HepG2 (cell line): ENCODE data around the gene LAMA1. TPM values are rescaled to one million over a fixed set of nuclear protein-coding genes. Genes with fewer than 3 reads are reported as not detected.

Experiments
- ATAC-seq: fragments of 200-7000 bp; cut with Tn5 transposase; 3 replicates; pipeline ENCODE4 v1.9.1; 2020; ENCODE audit warnings: mild to moderate bottlenecking, moderate library complexity
- BruUV-seq: library from RNA; stranded (reverse); fragments of 400-500 nt; replicated peaks from 2 replicates; lab custom pipeline; 2021; lab: Mats Ljungman, UMichigan
- CTCF ChIA-PET: fragments of 300-600 bp; formaldehyde crosslinking; extraction: SDS; loops from one replicate; lab custom pipeline; 2021; ENCODE audit warnings: low total read pairs, inconsistent platforms, low intra/inter-chr PET ratio; lab: Yijun Ruan, JAX
- POLR2A ChIA-PET: fragments of 350-600 bp; sonication (Branson Sonifier 250); formaldehyde crosslinking; loops from one replicate; lab custom pipeline; 2020; ENCODE audit warnings: antibody characterized with exemption, inconsistent platforms; lab: Yijun Ruan, JAX
- DNase-seq: peaks from one replicate; pipeline ENCODE4 v3.0.0-alpha.2; 2015; ENCODE audit warnings: low spot score
- FAIRE-seq: peaks from 3 replicates; lab custom pipeline; 2011; peaks lifted over from hg19 to GRCh38; lab: Jason Lieb, UNC
- H2AFZ ChIP-seq: one replicate; pipeline ENCODE4 v1.6.1; 2011; ENCODE audit warnings: low read length, inconsistent platforms
- H3K27ac ChIP-seq: fragments of 300-600 bp; 3 replicates; pipeline ENCODE4 v1.8.0; 2011; ENCODE audit warnings: mixed run types, mild to moderate bottlenecking, mixed read lengths, low read length, inconsistent platforms; ENCODE audit not compliant: insufficient read depth; ENCODE audit errors: extremely low read length
- H3K27me3 ChIP-seq, 2 experiments: fragments of 200-600 bp in 1 of 2; 2 replicates in 1 of 2; 3 replicates in 1 of 2; pipeline versions ENCODE4 v1.6.0 to v1.8.0; 2011; ENCODE audit warnings: low read length in 2 of 2, mild to moderate bottlenecking in 2 of 2, moderate library complexity in 2 of 2, inconsistent platforms in 1 of 2; ENCODE audit not compliant: insufficient read depth in 2 of 2, control insufficient read depth in 1 of 2
- H3K36me3 ChIP-seq, 2 experiments: fragments of 200-600 bp in 1 of 2; replicated peaks in 1 of 2; 2 replicates in 1 of 2; 3 replicates in 1 of 2; pipeline versions ENCODE4 v1.5.1 to v1.8.0; 2011; ENCODE audit warnings: low read length in 2 of 2, inconsistent platforms in 1 of 2; ENCODE audit not compliant: insufficient read depth in 2 of 2, control insufficient read depth in 1 of 2
- H3K4me1 ChIP-seq: 2 replicates; pipeline ENCODE4 v1.5.1; 2012; ENCODE audit warnings: low read length, inconsistent platforms; ENCODE audit not compliant: insufficient read depth
- H3K4me2 ChIP-seq: 2 replicates; pipeline ENCODE4 v1.6.0; 2011; ENCODE audit warnings: low read depth, low read length, inconsistent platforms
- H3K4me3 ChIP-seq, 3 experiments: fragments of 200-600 bp in 1 of 3; sonication (generic), shearing (Covaris generic) in 1 of 3; replicated peaks in 1 of 3; 2 replicates each; pipeline ENCODE4 v1.5.1; 2011 to 2016; ENCODE audit warnings: low read length in 3 of 3, inconsistent platforms in 2 of 3, low read depth in 2 of 3, mild to moderate bottlenecking in 2 of 3, control low read depth in 1 of 3, mixed read lengths in 1 of 3; ENCODE audit not compliant: insufficient read depth in 1 of 3
- H3K79me2 ChIP-seq: one replicate; pipeline ENCODE4 v1.6.1; 2011; ENCODE audit warnings: low read length, inconsistent platforms; ENCODE audit not compliant: insufficient read depth
- H3K9ac ChIP-seq: 2 replicates; pipeline ENCODE4 v1.6.0; 2011; ENCODE audit warnings: mild to moderate bottlenecking, low read depth, low read length, inconsistent platforms; ENCODE audit not compliant: insufficient read depth
- H3K9me3 ChIP-seq: 2 replicates; pipeline ENCODE4 v1.5.1; 2012; ENCODE audit warnings: mild to moderate bottlenecking, low read length
- H4K20me1 ChIP-seq: 2 replicates; pipeline ENCODE4 v1.6.0; 2011; ENCODE audit warnings: inconsistent platforms, mild to moderate bottlenecking, low read length, moderate library complexity; ENCODE audit not compliant: insufficient read depth
- CBFB ChIP-seq: sonication (generic); formaldehyde crosslinking; IDR thresholded peaks from 2 replicates; pipeline ENCODE4 v1.4.0; 2020; ENCODE audit warnings: missing genetic modification reagents
- CREM ChIP-seq, 2 experiments: sonication (generic) in 1 of 2; formaldehyde crosslinking in 1 of 2; IDR thresholded peaks; 2 replicates each; pipeline versions ENCODE4 v1.4.0 to v1.6.1; 2016 to 2020; ENCODE audit warnings: antibody characterized with exemption in 1 of 2, mild to moderate bottlenecking in 1 of 2, missing genetic modification reagents in 1 of 2
- NR2F2 ChIP-seq: IDR thresholded peaks from 2 replicates; pipeline ENCODE4 v1.6.1; 2012; ENCODE audit warnings: low read depth, inconsistent platforms, borderline replicate concordance
- PHF20 ChIP-seq: sonication (generic); formaldehyde crosslinking; IDR thresholded peaks from 2 replicates; pipeline ENCODE4 v1.5.0; 2020; ENCODE audit warnings: mild to moderate bottlenecking, missing genetic modification reagents
- SMAD3 ChIP-seq: sonication (generic); formaldehyde crosslinking; IDR thresholded peaks from 2 replicates; pipeline ENCODE4 v1.4.0; 2020; ENCODE audit warnings: missing genetic modification reagents
- TP53 ChIP-seq: sonication (generic); formaldehyde crosslinking; conservative IDR thresholded peaks from 2 replicates; pipeline ENCODE4 v1.4.0; 2020; ENCODE audit warnings: missing genetic modification reagents
- XBP1 ChIP-seq: sonication (generic); formaldehyde crosslinking; IDR thresholded peaks from 2 replicates; pipeline ENCODE4 v1.5.0; 2020; ENCODE audit warnings: missing genetic modification reagents
- ZNF17 ChIP-seq: sonication (generic); formaldehyde crosslinking; IDR thresholded peaks from 2 replicates; pipeline ENCODE4 v1.5.0; 2020; ENCODE audit warnings: mild to moderate bottlenecking, missing genetic modification reagents
- ZNF660 ChIP-seq: sonication (generic); formaldehyde crosslinking; IDR thresholded peaks from 2 replicates; pipeline ENCODE4 v1.5.1; 2020; ENCODE audit warnings: mild to moderate bottlenecking, low read depth, missing genetic modification reagents, borderline replicate concordance
- WGBS: methylation state at CpG from one replicate; pipeline ENCODE4 v1.1.6; 2017; ENCODE audit warnings: low lambda C conversion rate; 5-methylcytosine and 5-hydroxymethylcytosine counted together
- in situ Hi-C: cut with HindIII; loops from 2 replicates; pipeline ENCODE4 v1.10.0; 2017; ENCODE audit warnings: low pct_unique_long_range_greater_than_20kb; ENCODE audit not compliant: extremely low pct_ligation_motif_present
- intact Hi-C: fragments of 100-400 bp; cut with micrococcal nuclease; formaldehyde crosslinking; loops from one replicate; pipeline ENCODE4 v1.10.0; 2022; ENCODE audit not compliant: unreplicated experiment
- polyA plus RNA-seq, 8 experiments: library from polyadenylated mRNA; depleted of rRNA in 3 of 8; stranded (reverse) in 7 of 8; unstranded in 1 of 8; fragments of >200 nt; fragmentation: Illumina TruSeq in 4 of 8; extraction: Trizol in 4 of 8; gene quantifications; 2 replicates each; pipeline versions ENCODE4 v1.2.1 to v1.2.3, GENCODE V29; 2011 to 2016; ENCODE audit warnings: low read depth in 4 of 8, missing spikeins in 1 of 8, mixed read lengths in 1 of 8; ENCODE audit not compliant: insufficient read depth in 1 of 8
- total RNA-seq, 5 experiments: library from RNA; depleted of rRNA; stranded (reverse); fragments of >200 nt; fragmentation: Illumina TruSeq; extraction: Trizol; gene quantifications; 2 replicates each; pipeline ENCODE4 v1.2.3, GENCODE V29; 2016; ENCODE audit warnings: low read depth in 1 of 5
- TF ChIP-seq, protein P1 (sequence below): sonication (generic); formaldehyde crosslinking; IDR thresholded peaks from 2 replicates; pipeline ENCODE4 v1.5.1; 2020; ENCODE audit warnings: missing genetic modification reagents, mild to moderate bottlenecking, borderline replicate concordance
- TF ChIP-seq, protein P2 (sequence below): sonication (generic); formaldehyde crosslinking; IDR thresholded peaks from 2 replicates; pipeline ENCODE4 v1.4.0; 2020; ENCODE audit warnings: missing genetic modification reagents, mild to moderate bottlenecking, borderline replicate concordance
- TF ChIP-seq, protein P3 (sequence below): IDR thresholded peaks from 2 replicates; pipeline ENCODE4 v1.6.1; 2016; ENCODE audit warnings: missing compliant biosample characterization, missing genetic modification reagents, borderline replicate concordance
- TF ChIP-seq, protein P4 (sequence below): sonication (generic); formaldehyde crosslinking; IDR thresholded peaks from 2 replicates; pipeline ENCODE4 v1.4.0; 2020; ENCODE audit warnings: missing genetic modification reagents, borderline replicate concordance
- TF ChIP-seq, protein P5 (sequence below): sonication (generic); formaldehyde crosslinking; IDR thresholded peaks from 2 replicates; pipeline ENCODE4 v1.8.1; 2023; ENCODE audit warnings: mild to moderate bottlenecking, missing genetic modification reagents, borderline replicate concordance
- TF ChIP-seq, protein P6 (sequence below): sonication (generic); formaldehyde crosslinking; IDR thresholded peaks from 2 replicates; pipeline ENCODE4 v1.4.0; 2020; ENCODE audit warnings: mild to moderate bottlenecking, missing genetic modification reagents

LAMA1 gene
- total and polyA plus RNA-seq, 2 of the 13 experiments (the other 11 are each of a cell fraction or from before 2014, with no cell fraction given), result 0.05 to 0.44 TPM

DNA sequence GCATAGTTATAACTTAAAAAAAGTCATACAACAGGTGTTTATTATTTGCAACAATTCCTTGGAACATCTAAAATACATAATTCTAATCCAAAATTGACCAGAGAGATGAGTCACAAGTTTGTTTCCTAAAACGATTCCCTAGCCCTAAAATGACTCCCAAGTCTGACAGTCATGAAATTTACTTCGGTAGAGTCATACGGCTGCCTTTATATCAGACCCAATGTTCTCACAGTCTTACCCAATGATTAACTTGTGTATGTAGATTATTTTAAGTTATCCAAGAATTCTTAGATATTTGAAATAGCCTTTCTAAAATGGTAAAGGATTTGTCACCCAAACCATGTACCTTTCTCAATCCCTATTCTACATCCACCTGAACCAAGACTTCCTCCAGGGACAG lies 174.9 kb downstream of the LAMA1 start (continued):
- TF ChIP-seq ZNF17 (CRISPR knock-in tag) (no peak), NR2F2 (no peak), SMAD3 (no peak), ZNF660 (CRISPR knock-in tag) (no peak), PHF20 (no peak), XBP1 (CRISPR knock-in tag) (no peak)
- TF ChIP-seq, protein P1, sequence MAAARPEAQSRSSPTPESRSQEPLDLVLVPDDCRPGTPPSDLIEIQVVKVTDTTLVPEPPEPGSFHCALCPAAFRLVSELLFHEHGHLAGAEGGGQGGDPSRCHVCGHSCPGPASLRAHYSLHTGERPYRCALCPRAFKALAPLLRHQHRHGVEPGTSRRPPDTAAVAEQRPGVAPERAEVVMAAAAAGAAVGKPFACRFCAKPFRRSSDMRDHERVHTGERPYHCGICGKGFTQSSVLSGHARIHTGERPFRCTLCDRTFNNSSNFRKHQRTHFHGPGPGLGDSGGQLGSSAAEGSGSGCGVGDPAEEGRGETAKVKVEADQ (CRISPR knock-in tag), result no peak
- TF ChIP-seq, all 625 proteins: peak for 0

DNA sequence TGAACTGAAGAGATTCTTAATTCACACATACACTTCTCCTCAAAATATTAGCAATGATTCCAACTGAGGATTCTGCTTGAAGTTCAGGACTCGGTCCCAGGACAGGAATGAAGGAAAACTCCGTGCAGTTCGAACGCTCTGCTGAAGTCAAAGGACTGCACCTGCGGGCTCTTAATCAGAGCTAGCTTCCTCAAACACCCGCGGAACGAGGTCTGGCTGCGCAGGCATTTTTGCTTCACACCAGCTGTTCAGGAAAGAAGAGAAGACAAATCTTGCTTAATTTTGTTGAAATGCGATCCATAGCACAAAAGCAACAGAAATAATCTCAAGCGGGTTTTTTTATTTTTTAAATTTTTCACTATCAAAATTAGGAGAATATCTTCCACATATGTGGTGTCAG lies 175.6 kb downstream of the LAMA1 start:
- H3K27me3 ChIP-seq, result no peaks in the 10 kb centered on the region
- no peak overlapping the region for H3K4me3 ChIP-seq
- ChIA-PET CTCF (no interaction called here), POLR2A (no interaction called here)
- H3K36me3 ChIP-seq, result no peaks in the 10 kb centered on the region
- no peak overlapping the region for H3K9ac ChIP-seq
- no peak for ATAC-seq
- intact Hi-C loops, result no loop called here
- H3K27ac ChIP-seq, result no peak overlapping the region
- H4K20me1 ChIP-seq, result no peaks in the 10 kb centered on the region
- no peak overlapping the region for H3K4me2 ChIP-seq
- no peaks in the 10 kb centered on the region for H3K79me2 ChIP-seq
- FAIRE-seq, result no peak
- 92% methylated on average over 11 of the region's 11 CpGs for WGBS
- H2AFZ ChIP-seq, result no peak overlapping the region
- H3K4me1 ChIP-seq, result peaks cover 27% of the 10 kb centered on the region
- BruUV-seq, result no TSS peak
- TF ChIP-seq, protein P2, sequence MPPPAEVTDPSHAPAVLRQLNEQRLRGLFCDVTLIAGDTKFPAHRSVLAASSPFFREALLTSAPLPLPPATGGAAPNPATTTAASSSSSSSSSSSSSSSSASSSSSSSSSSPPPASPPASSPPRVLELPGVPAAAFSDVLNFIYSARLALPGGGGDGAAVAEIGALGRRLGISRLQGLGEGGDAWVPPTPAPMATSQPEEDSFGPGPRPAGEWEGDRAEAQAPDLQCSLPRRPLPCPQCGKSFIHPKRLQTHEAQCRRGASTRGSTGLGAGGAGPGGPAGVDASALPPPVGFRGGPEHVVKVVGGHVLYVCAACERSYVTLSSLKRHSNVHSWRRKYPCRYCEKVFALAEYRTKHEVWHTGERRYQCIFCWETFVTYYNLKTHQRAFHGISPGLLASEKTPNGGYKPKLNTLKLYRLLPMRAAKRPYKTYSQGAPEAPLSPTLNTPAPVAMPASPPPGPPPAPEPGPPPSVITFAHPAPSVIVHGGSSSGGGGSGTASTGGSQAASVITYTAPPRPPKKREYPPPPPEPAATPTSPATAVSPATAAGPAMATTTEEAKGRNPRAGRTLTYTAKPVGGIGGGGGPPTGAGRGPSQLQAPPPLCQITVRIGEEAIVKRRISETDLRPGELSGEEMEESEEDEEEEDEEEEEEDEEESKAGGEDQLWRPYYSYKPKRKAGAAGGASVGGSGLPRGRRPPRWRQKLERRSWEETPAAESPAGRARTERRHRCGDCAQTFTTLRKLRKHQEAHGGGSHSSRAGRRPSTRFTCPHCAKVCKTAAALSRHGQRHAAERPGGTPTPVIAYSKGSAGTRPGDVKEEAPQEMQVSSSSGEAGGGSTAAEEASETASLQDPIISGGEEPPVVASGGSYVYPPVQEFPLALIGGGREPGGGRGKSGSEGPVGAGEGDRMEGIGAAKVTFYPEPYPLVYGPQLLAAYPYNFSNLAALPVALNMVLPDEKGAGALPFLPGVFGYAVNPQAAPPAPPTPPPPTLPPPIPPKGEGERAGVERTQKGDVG (CRISPR knock-in tag), result no peak
- TF ChIP-seq, protein P3, sequence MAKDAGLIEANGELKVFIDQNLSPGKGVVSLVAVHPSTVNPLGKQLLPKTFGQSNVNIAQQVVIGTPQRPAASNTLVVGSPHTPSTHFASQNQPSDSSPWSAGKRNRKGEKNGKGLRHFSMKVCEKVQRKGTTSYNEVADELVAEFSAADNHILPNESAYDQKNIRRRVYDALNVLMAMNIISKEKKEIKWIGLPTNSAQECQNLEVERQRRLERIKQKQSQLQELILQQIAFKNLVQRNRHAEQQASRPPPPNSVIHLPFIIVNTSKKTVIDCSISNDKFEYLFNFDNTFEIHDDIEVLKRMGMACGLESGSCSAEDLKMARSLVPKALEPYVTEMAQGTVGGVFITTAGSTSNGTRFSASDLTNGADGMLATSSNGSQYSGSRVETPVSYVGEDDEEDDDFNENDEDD (CRISPR knock-in tag), result no peak
- TF ChIP-seq TP53 (CRISPR knock-in tag), result no peak
- TF ChIP-seq, protein P4, sequence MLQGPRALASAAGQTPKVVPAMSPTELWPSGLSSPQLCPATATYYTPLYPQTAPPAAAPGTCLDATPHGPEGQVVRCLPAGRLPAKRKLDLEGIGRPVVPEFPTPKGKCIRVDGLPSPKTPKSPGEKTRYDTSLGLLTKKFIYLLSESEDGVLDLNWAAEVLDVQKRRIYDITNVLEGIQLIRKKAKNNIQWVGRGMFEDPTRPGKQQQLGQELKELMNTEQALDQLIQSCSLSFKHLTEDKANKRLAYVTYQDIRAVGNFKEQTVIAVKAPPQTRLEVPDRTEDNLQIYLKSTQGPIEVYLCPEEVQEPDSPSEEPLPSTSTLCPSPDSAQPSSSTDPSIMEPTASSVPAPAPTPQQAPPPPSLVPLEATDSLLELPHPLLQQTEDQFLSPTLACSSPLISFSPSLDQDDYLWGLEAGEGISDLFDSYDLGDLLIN, result no peak
- TF ChIP-seq, protein P5, sequence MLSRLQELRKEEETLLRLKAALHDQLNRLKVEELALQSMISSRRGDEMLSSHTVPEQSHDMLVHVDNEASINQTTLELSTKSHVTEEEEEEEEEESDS (CRISPR knock-in tag), result no peak
- no peak for TF ChIP-seq CREM (IDR thresholded peaks at IDR 0.05)
- TF ChIP-seq CREM (CRISPR knock-in tag; IDR thresholded peaks at IDR 0.05), result no peak
- TF ChIP-seq, protein P6, sequence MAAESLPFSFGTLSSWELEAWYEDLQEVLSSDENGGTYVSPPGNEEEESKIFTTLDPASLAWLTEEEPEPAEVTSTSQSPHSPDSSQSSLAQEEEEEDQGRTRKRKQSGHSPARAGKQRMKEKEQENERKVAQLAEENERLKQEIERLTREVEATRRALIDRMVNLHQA (CRISPR knock-in tag), result no peak
- TF ChIP-seq CBFB (CRISPR knock-in tag), result no peak
- in situ Hi-C loops, result no loop called here
- no peaks in the 10 kb centered on the region for H3K9me3 ChIP-seq
- no peak for DNase-seq
